Measurements from ENCODE around the gene MPV17L. TPM values are rescaled to one million over a fixed set of nuclear protein-coding genes. Genes with fewer than 3 reads are reported as not detected.
"Not testable (repeated sequence)": the region's sequence is repeated elsewhere in the genome, so short reads cannot be mapped to it uniquely, and the experiment has no call there.

The MPV17L gene
- total RNA-seq, 3 donors from 2014 or later: 12.1 to 41.4 (median 19.5) TPM

- H3K27ac ChIP-seq: no peak overlapping the region
- intact Hi-C loops (cut with DNase I; ENCODE audit: low total_unique reads): no loop called here
Measured at GRCh38 chr16:15440852-15441251, 45.3 kb downstream of the MPV17L start.

GRCh38 chr16:15442140-15442539 is 46.6 kb downstream of the MPV17L start:
- H3K4me1 ChIP-seq; H3K27me3 ChIP-seq; H3K9me3 ChIP-seq; H3K36me3 ChIP-seq; DNase-seq (ENCODE audit: low spot score in 2 of 2); intact Hi-C loops (cut with DNase I; ENCODE audit: low total_unique reads); H3K4me3 ChIP-seq: not testable (repeated sequence)
- peak overlapping the region in 1 of 2 donors; percentile 4 for H3K27ac ChIP-seq

More at GRCh38 chr16:15440852-15441251, 45.3 kb downstream of the MPV17L start:
- no peaks in the 10 kb centered on the region for H3K36me3 ChIP-seq
- no peaks in the 10 kb centered on the region for H3K27me3 ChIP-seq
- DNase-seq (ENCODE audit: low spot score in 2 of 2): no peak
- no peak overlapping the region for H3K4me3 ChIP-seq
- peaks cover 0 to 3% of the 10 kb centered on the region in 2 donors for H3K9me3 ChIP-seq
- no peaks in the 10 kb centered on the region for H3K4me1 ChIP-seq
- TF ChIP-seq CTCF (IDR thresholded peaks at IDR 0.05) (no peak), POLR2AphosphoS5 (IDR thresholded peaks at IDR 0.05) (no peak), POLR2A (IDR thresholded peaks at IDR 0.05) (no peak)

GRCh38 chr16:15443753-15444152 is 48.2 kb downstream of the MPV17L start:
- DNase-seq (ENCODE audit: low spot score in 2 of 2): no peak
- H3K4me3 ChIP-seq: no peak overlapping the region
- intact Hi-C loops (cut with DNase I; ENCODE audit: low total_unique reads): no loop called here
- H3K4me1 ChIP-seq: no peaks in the 10 kb centered on the region
- no peaks in the 10 kb centered on the region for H3K27me3 ChIP-seq
- TF ChIP-seq POLR2AphosphoS5 (IDR thresholded peaks at IDR 0.05) (no peak), POLR2A (IDR thresholded peaks at IDR 0.05) (no peak), CTCF (IDR thresholded peaks at IDR 0.05) (no peak)
- H3K27ac ChIP-seq: no peak overlapping the region
- peaks cover 0 to 3% of the 10 kb centered on the region in 2 donors for H3K9me3 ChIP-seq
- no peaks in the 10 kb centered on the region for H3K36me3 ChIP-seq

GRCh38 chr16:15444264-15444663 is 48.7 kb downstream of the MPV17L start:
- no peak for DNase-seq (ENCODE audit: low spot score in 2 of 2)
- intact Hi-C loops (cut with DNase I; ENCODE audit: low total_unique reads): no loop called here
- no peaks in the 10 kb centered on the region for H3K36me3 ChIP-seq
- peaks cover 0 to 3% of the 10 kb centered on the region in 2 donors for H3K9me3 ChIP-seq
- no peak for TF ChIP-seq CTCF (IDR thresholded peaks at IDR 0.05)
- no peak for TF ChIP-seq POLR2AphosphoS5 (IDR thresholded peaks at IDR 0.05)
- no peak for TF ChIP-seq POLR2A (IDR thresholded peaks at IDR 0.05)
- no peaks in the 10 kb centered on the region for H3K27me3 ChIP-seq
- no peaks in the 10 kb centered on the region for H3K4me1 ChIP-seq
- no peak overlapping the region for H3K4me3 ChIP-seq
- no peak overlapping the region for H3K27ac ChIP-seq

- H3K36me3 ChIP-seq: no peaks in the 10 kb centered on the region
- intact Hi-C loops (cut with DNase I; ENCODE audit: low total_unique reads): no loop called here
- no peak overlapping the region for H3K27ac ChIP-seq
- peaks cover 0 to 3% of the 10 kb centered on the region in 2 donors for H3K9me3 ChIP-seq
- no peak for DNase-seq (ENCODE audit: low spot score in 2 of 2)
- H3K27me3 ChIP-seq: no peaks in the 10 kb centered on the region
- no peak overlapping the region for H3K4me3 ChIP-seq
- no peaks in the 10 kb centered on the region for H3K4me1 ChIP-seq
- no peak for TF ChIP-seq POLR2AphosphoS5 (IDR thresholded peaks at IDR 0.05)
- TF ChIP-seq CTCF (IDR thresholded peaks at IDR 0.05): no peak
- no peak for TF ChIP-seq POLR2A (IDR thresholded peaks at IDR 0.05)
Measured at GRCh38 chr16:15445450-15445849, 49.9 kb downstream of the MPV17L start.

GRCh38 chr16:15446901-15447300 is 51.3 kb downstream of the MPV17L start:
- no peaks in the 10 kb centered on the region for H3K27me3 ChIP-seq
- H3K9me3 ChIP-seq: peaks cover 0 to 3% of the 10 kb centered on the region in 2 donors
- H3K4me1 ChIP-seq: no peaks in the 10 kb centered on the region
- DNase-seq (ENCODE audit: low spot score in 2 of 2): no peak
- no peaks in the 10 kb centered on the region for H3K36me3 ChIP-seq
- H3K27ac ChIP-seq: no peak overlapping the region
- no peak overlapping the region for H3K4me3 ChIP-seq
- TF ChIP-seq POLR2A (IDR thresholded peaks at IDR 0.05) (no peak), POLR2AphosphoS5 (IDR thresholded peaks at IDR 0.05) (no peak), CTCF (IDR thresholded peaks at IDR 0.05) (no peak)
- intact Hi-C loops (cut with DNase I; ENCODE audit: low total_unique reads): no loop called here
